ENCODE results near the gene MICA.

DNA sequence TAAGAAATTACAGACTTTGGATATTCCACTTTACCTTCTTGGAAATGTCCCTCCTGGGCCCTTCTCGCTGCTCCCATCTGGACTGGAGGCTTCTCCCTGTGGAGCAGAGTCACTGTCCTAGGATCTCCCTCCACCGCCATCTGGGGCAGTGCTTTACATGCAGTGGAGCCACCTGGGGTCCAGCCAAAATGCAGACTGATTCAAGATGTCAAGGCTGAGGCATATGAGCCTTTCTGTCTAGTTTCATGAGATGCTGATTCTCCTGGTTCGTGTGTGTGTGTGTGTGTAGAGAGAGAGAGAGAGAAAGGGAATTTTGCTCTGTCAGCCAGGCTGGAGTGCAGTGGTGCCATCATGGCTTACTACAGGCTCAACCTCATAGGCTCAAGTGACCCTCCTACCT, 14.9 kb downstream of the MICA start:
- TF ChIP-seq EP300 (IDR thresholded peaks at IDR 0.05) (no peak), POLR2A (IDR thresholded peaks at IDR 0.05) (no peak)
- TF ChIP-seq, protein P1, sequence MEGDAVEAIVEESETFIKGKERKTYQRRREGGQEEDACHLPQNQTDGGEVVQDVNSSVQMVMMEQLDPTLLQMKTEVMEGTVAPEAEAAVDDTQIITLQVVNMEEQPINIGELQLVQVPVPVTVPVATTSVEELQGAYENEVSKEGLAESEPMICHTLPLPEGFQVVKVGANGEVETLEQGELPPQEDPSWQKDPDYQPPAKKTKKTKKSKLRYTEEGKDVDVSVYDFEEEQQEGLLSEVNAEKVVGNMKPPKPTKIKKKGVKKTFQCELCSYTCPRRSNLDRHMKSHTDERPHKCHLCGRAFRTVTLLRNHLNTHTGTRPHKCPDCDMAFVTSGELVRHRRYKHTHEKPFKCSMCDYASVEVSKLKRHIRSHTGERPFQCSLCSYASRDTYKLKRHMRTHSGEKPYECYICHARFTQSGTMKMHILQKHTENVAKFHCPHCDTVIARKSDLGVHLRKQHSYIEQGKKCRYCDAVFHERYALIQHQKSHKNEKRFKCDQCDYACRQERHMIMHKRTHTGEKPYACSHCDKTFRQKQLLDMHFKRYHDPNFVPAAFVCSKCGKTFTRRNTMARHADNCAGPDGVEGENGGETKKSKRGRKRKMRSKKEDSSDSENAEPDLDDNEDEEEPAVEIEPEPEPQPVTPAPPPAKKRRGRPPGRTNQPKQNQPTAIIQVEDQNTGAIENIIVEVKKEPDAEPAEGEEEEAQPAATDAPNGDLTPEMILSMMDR (IDR thresholded peaks at IDR 0.05), result no peak

Measured in suprapubic skin (tissue), 3 donors.